Endodermal cell (in vitro differentiated cells): ENCODE data around the gene NDFIP1. TPM values are rescaled to one million over a fixed set of nuclear protein-coding genes. Genes with fewer than 3 reads are reported as not detected.

Experiments used
- DNase-seq: peaks from one replicate; pipeline ENCODE4 v3.0.0-alpha.2; 2017
- H3K27ac ChIP-seq: 2 replicates; pipeline ENCODE4 v1.5.1; 2013; ENCODE audit warnings: mild to moderate bottlenecking, low read depth, low read length, moderate library complexity
- H3K27me3 ChIP-seq: 2 replicates; pipeline ENCODE4 v1.6.1; 2013; ENCODE audit warnings: mild to moderate bottlenecking, low read length, moderate library complexity; ENCODE audit not compliant: insufficient read depth, control insufficient read depth, poor library complexity, severe bottlenecking
- H3K36me3 ChIP-seq: 2 replicates; pipeline ENCODE4 v1.7.0; 2013; ENCODE audit warnings: mild to moderate bottlenecking, low read length, moderate library complexity; ENCODE audit not compliant: control insufficient read depth, insufficient read depth
- H3K4me1 ChIP-seq: one replicate; pipeline ENCODE4 v1.7.0; 2013; ENCODE audit warnings: low read length; ENCODE audit not compliant: control insufficient read depth, insufficient read depth
- H3K4me3 ChIP-seq: 2 replicates; pipeline ENCODE4 v1.5.1; 2013; ENCODE audit warnings: mild to moderate bottlenecking, low read length, moderate library complexity
- H3K9ac ChIP-seq: 2 replicates; pipeline ENCODE4 v1.6.1; 2013; ENCODE audit warnings: mild to moderate bottlenecking, low read length, moderate library complexity; ENCODE audit not compliant: poor library complexity, severe bottlenecking; ENCODE audit errors: extremely low read depth
- H3K9me3 ChIP-seq: 2 replicates; pipeline ENCODE4 v1.6.1; 2013; ENCODE audit warnings: mild to moderate bottlenecking, low read length, moderate library complexity; ENCODE audit not compliant: control insufficient read depth
- H3K27ac Mint-ChIP-seq: 2 replicates; pipeline ENCODE4 v1.8.0; 2020; ENCODE audit warnings: mixed read lengths
- H3K27me3 Mint-ChIP-seq: 2 replicates; pipeline ENCODE4 v1.8.0; 2021; ENCODE audit warnings: mild to moderate bottlenecking, mixed read lengths; ENCODE audit not compliant: insufficient read depth
- H3K36me3 Mint-ChIP-seq: 2 replicates; pipeline ENCODE4 v1.8.0; 2020; ENCODE audit warnings: low read depth, mixed read lengths
- H3K4me1 Mint-ChIP-seq: 2 replicates; pipeline ENCODE4 v1.8.0; 2020; ENCODE audit warnings: mixed read lengths
- H3K4me3 Mint-ChIP-seq: 2 replicates; pipeline ENCODE4 v1.8.0; 2020; ENCODE audit warnings: mild to moderate bottlenecking, moderate library complexity, mixed read lengths
- H3K9me3 Mint-ChIP-seq: 2 replicates; pipeline ENCODE4 v1.8.0; 2020; ENCODE audit warnings: mild to moderate bottlenecking, mixed read lengths
- WGBS, 2 experiments: methylation state at CpG; one replicate each; pipeline versions ENCODE4 v1.1.5 to v1.1.7; 2013; ENCODE audit warnings: missing lambda C conversion rate in 2 of 2, mixed read lengths in 1 of 2; ENCODE audit not compliant: insufficient coverage in 1 of 2, insufficient read length in 1 of 2; 5-methylcytosine and 5-hydroxymethylcytosine counted together
- total RNA-seq, 2 donors: library from RNA; stranded (reverse); fragmentation: NEBNext Ultra II Directional in 1 of 2; extraction: Animal tissue kit (Norgen Biotek cat#: 25700) in 1 of 2; gene quantifications; 2 replicates in 1 of 2; 3 replicates in 1 of 2; pipeline ENCODE4 v1.2.1, GENCODE V29; 2021
- TF ChIP-seq, protein P1 (sequence below): fragments of 200-600 bp; sonication (generic); conservative IDR thresholded peaks from 2 replicates; pipeline ENCODE4 v1.5.0; 2021; ENCODE audit warnings: antibody characterized with exemption, mild to moderate bottlenecking

NDFIP1 gene
- total RNA-seq, 2 donors from 2014 or later = 46.2 to 49.0 TPM

DNA sequence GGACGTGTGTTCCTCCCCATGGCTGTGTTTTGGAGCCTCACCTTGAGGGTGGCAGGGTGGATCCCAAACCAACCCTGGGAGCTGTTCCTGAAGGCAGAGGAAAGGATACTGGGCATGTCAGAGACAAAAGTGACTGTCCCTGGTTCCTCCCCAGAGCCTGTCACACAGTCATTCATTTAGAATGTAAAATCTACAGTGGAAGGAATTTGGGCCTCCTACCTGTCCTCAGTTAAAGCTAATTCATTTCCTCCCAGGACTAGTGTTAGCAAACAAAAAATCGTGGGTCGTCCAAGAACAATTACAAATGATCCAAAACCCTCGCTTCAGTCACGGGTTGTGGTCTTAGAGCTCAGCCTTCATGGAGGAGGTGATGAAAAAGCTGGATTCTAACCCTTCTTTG lies 83.2 kb downstream of the NDFIP1 start:
- WGBS, 2 experiments = 89% methylated on average over 3 to 5 of the region's 5 CpGs
- peak overlapping the region; percentile 61 for H3K27ac Mint-ChIP-seq
- TF ChIP-seq, protein P1, sequence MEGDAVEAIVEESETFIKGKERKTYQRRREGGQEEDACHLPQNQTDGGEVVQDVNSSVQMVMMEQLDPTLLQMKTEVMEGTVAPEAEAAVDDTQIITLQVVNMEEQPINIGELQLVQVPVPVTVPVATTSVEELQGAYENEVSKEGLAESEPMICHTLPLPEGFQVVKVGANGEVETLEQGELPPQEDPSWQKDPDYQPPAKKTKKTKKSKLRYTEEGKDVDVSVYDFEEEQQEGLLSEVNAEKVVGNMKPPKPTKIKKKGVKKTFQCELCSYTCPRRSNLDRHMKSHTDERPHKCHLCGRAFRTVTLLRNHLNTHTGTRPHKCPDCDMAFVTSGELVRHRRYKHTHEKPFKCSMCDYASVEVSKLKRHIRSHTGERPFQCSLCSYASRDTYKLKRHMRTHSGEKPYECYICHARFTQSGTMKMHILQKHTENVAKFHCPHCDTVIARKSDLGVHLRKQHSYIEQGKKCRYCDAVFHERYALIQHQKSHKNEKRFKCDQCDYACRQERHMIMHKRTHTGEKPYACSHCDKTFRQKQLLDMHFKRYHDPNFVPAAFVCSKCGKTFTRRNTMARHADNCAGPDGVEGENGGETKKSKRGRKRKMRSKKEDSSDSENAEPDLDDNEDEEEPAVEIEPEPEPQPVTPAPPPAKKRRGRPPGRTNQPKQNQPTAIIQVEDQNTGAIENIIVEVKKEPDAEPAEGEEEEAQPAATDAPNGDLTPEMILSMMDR = no peak
- H3K4me1 Mint-ChIP-seq = peaks cover 33% of the 10 kb centered on the region
- no peaks in the 10 kb centered on the region for H3K9me3 Mint-ChIP-seq
- H3K9ac ChIP-seq = no peak overlapping the region
- no peaks in the 10 kb centered on the region for H3K27me3 ChIP-seq
- no peaks in the 10 kb centered on the region for H3K36me3 Mint-ChIP-seq
- no peaks in the 10 kb centered on the region for H3K36me3 ChIP-seq
- no peak overlapping the region for H3K4me3 ChIP-seq
- no peak for DNase-seq
- H3K4me1 ChIP-seq = peaks cover 11% of the 10 kb centered on the region
- H3K27ac ChIP-seq = no peak overlapping the region
- H3K9me3 ChIP-seq = no peaks in the 10 kb centered on the region
- H3K27me3 Mint-ChIP-seq = no peaks in the 10 kb centered on the region
- H3K4me3 Mint-ChIP-seq = no peak overlapping the region

GRCh38 chr5:142192286-142193113 lies 83.9 kb downstream of the NDFIP1 start:
- H3K27ac ChIP-seq = no peak overlapping the region
- 94 to 98% methylated on average over 11 to 15 of the region's 15 CpGs for WGBS, 2 experiments
- no peaks in the 10 kb centered on the region for H3K36me3 ChIP-seq
- no peaks in the 10 kb centered on the region for H3K27me3 ChIP-seq
- H3K9ac ChIP-seq = no peak overlapping the region
- H3K9me3 ChIP-seq = no peaks in the 10 kb centered on the region
- Mint-ChIP-seq H3K36me3 (no peaks in the 10 kb centered on the region), H3K27ac (peak overlapping the region; percentile 61), H3K4me3 (no peak overlapping the region), H3K27me3 (no peaks in the 10 kb centered on the region), H3K9me3 (no peaks in the 10 kb centered on the region), H3K4me1 (peaks cover 32% of the 10 kb centered on the region)
- DNase-seq = no peak
- TF ChIP-seq, protein P1 = no peak
- H3K4me1 ChIP-seq = peaks cover 8% of the 10 kb centered on the region
- no peak overlapping the region for H3K4me3 ChIP-seq

DNA sequence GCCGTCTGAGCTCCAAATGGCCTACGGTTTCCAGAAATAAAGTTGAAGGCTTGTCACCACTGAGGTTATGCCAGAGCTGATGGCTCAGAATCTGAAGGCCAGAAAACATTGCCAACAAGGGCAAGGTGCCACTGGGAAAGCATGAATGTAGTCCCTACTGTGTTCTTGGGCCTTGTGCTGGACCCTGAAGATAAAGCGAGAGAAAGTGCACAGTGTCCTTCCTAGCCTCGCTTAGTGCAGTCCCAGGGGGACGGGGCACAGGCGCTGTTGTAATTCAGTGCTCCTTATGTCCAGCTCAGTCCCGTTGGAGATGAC lies 84.5 kb downstream of the NDFIP1 start:
- Histone ChIP-seq H3K9ac (no peak overlapping the region), H3K27me3 (no peaks in the 10 kb centered on the region), H3K36me3 (no peaks in the 10 kb centered on the region), H3K27ac (no peak overlapping the region), H3K4me3 (no peak overlapping the region), H3K4me1 (peaks cover 8% of the 10 kb centered on the region), H3K9me3 (no peaks in the 10 kb centered on the region)
- no peak for DNase-seq
- Mint-ChIP-seq H3K36me3 (no peaks in the 10 kb centered on the region), H3K27ac (no peak overlapping the region), H3K9me3 (no peaks in the 10 kb centered on the region), H3K4me3 (no peak overlapping the region), H3K27me3 (no peaks in the 10 kb centered on the region), H3K4me1 (peaks cover 29% of the 10 kb centered on the region)
- TF ChIP-seq, protein P1 = no peak
- 91 to 95% methylated on average over 6 to 7 of the region's 7 CpGs for WGBS, 2 experiments
